Measurements from ENCODE around the gene NDUFV1. TPM values are rescaled to one million over a fixed set of nuclear protein-coding genes. Genes with fewer than 3 reads are reported as not detected.
A peak's percentile ranks its signal among the peaks of the same experiment; 100 is the strongest.

The NDUFV1 gene
- total and polyA plus RNA-seq, 9 of the 15 experiments (the other 6 are each of a cell fraction or from before 2014, with no cell fraction given): 10.8 to 423 (median 209) TPM

DNA sequence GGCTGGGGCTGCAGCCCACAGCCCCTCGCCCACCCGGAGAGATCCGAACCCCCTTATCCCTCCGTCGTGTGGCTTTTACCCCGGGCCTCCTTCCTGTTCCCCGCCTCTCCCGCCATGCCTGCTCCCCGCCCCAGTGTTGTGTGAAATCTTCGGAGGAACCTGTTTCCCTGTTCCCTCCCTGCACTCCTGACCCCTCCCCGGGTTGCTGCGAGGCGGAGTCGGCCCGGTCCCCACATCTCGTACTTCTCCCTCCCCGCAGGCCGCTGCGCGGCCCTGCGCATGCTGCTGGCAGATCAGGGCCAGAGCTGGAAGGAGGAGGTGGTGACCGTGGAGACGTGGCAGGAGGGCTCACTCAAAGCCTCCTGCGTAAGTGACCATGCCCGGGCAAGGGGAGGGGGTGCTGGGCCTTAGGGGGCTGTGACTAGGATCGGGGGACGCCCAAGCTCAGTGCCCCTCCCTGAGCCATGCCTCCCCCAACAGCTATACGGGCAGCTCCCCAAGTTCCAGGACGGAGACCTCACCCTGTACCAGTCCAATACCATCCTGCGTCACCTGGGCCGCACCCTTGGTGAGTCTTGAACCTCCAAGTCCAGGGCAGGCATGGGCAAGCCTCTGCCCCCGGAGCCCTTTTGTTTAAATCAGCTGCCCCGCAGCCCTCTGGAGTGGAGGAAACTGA, 22.4 kb upstream of the NDUFV1 start (continued):
- TF ChIP-seq, protein P1, sequence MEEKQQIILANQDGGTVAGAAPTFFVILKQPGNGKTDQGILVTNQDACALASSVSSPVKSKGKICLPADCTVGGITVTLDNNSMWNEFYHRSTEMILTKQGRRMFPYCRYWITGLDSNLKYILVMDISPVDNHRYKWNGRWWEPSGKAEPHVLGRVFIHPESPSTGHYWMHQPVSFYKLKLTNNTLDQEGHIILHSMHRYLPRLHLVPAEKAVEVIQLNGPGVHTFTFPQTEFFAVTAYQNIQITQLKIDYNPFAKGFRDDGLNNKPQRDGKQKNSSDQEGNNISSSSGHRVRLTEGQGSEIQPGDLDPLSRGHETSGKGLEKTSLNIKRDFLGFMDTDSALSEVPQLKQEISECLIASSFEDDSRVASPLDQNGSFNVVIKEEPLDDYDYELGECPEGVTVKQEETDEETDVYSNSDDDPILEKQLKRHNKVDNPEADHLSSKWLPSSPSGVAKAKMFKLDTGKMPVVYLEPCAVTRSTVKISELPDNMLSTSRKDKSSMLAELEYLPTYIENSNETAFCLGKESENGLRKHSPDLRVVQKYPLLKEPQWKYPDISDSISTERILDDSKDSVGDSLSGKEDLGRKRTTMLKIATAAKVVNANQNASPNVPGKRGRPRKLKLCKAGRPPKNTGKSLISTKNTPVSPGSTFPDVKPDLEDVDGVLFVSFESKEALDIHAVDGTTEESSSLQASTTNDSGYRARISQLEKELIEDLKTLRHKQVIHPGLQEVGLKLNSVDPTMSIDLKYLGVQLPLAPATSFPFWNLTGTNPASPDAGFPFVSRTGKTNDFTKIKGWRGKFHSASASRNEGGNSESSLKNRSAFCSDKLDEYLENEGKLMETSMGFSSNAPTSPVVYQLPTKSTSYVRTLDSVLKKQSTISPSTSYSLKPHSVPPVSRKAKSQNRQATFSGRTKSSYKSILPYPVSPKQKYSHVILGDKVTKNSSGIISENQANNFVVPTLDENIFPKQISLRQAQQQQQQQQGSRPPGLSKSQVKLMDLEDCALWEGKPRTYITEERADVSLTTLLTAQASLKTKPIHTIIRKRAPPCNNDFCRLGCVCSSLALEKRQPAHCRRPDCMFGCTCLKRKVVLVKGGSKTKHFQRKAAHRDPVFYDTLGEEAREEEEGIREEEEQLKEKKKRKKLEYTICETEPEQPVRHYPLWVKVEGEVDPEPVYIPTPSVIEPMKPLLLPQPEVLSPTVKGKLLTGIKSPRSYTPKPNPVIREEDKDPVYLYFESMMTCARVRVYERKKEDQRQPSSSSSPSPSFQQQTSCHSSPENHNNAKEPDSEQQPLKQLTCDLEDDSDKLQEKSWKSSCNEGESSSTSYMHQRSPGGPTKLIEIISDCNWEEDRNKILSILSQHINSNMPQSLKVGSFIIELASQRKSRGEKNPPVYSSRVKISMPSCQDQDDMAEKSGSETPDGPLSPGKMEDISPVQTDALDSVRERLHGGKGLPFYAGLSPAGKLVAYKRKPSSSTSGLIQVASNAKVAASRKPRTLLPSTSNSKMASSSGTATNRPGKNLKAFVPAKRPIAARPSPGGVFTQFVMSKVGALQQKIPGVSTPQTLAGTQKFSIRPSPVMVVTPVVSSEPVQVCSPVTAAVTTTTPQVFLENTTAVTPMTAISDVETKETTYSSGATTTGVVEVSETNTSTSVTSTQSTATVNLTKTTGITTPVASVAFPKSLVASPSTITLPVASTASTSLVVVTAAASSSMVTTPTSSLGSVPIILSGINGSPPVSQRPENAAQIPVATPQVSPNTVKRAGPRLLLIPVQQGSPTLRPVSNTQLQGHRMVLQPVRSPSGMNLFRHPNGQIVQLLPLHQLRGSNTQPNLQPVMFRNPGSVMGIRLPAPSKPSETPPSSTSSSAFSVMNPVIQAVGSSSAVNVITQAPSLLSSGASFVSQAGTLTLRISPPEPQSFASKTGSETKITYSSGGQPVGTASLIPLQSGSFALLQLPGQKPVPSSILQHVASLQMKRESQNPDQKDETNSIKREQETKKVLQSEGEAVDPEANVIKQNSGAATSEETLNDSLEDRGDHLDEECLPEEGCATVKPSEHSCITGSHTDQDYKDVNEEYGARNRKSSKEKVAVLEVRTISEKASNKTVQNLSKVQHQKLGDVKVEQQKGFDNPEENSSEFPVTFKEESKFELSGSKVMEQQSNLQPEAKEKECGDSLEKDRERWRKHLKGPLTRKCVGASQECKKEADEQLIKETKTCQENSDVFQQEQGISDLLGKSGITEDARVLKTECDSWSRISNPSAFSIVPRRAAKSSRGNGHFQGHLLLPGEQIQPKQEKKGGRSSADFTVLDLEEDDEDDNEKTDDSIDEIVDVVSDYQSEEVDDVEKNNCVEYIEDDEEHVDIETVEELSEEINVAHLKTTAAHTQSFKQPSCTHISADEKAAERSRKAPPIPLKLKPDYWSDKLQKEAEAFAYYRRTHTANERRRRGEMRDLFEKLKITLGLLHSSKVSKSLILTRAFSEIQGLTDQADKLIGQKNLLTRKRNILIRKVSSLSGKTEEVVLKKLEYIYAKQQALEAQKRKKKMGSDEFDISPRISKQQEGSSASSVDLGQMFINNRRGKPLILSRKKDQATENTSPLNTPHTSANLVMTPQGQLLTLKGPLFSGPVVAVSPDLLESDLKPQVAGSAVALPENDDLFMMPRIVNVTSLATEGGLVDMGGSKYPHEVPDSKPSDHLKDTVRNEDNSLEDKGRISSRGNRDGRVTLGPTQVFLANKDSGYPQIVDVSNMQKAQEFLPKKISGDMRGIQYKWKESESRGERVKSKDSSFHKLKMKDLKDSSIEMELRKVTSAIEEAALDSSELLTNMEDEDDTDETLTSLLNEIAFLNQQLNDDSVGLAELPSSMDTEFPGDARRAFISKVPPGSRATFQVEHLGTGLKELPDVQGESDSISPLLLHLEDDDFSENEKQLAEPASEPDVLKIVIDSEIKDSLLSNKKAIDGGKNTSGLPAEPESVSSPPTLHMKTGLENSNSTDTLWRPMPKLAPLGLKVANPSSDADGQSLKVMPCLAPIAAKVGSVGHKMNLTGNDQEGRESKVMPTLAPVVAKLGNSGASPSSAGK (IDR thresholded peaks at IDR 0.05): peak; percentile 77
- TF ChIP-seq NONO (IDR thresholded peaks at IDR 0.05; ENCODE audit: low read depth in 2 of 2, low read length in 1 of 2): no peak
- TF ChIP-seq NRF1 (conservative IDR thresholded peaks at IDR 0.05 in 1 of 2, IDR thresholded peaks at IDR 0.05 in 1 of 2): peak; percentile 87 to 89
- TF ChIP-seq, protein P2, sequence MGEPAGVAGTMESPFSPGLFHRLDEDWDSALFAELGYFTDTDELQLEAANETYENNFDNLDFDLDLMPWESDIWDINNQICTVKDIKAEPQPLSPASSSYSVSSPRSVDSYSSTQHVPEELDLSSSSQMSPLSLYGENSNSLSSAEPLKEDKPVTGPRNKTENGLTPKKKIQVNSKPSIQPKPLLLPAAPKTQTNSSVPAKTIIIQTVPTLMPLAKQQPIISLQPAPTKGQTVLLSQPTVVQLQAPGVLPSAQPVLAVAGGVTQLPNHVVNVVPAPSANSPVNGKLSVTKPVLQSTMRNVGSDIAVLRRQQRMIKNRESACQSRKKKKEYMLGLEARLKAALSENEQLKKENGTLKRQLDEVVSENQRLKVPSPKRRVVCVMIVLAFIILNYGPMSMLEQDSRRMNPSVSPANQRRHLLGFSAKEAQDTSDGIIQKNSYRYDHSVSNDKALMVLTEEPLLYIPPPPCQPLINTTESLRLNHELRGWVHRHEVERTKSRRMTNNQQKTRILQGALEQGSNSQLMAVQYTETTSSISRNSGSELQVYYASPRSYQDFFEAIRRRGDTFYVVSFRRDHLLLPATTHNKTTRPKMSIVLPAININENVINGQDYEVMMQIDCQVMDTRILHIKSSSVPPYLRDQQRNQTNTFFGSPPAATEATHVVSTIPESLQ (CRISPR knock-in tag; IDR thresholded peaks at IDR 0.05): peak; percentile 29; the same call in 1 of the 2 replicates
- TF ChIP-seq HNRNPLL (IDR thresholded peaks at IDR 0.05; ENCODE audit: low read depth, low read length, poor library complexity, severe bottlenecking): peak; percentile 14
- TF ChIP-seq LCOR (CRISPR knock-in tag; IDR thresholded peaks at IDR 0.05): 0 out of 2 replicates have a peak, but pooled peaks have one; percentile 39
- 0 out of 2 replicates have a peak, but pooled peaks have one; percentile 23 for TF ChIP-seq MTA1 (IDR thresholded peaks at IDR 0.05; ENCODE audit: borderline replicate concordance)
- TF ChIP-seq, protein P3, sequence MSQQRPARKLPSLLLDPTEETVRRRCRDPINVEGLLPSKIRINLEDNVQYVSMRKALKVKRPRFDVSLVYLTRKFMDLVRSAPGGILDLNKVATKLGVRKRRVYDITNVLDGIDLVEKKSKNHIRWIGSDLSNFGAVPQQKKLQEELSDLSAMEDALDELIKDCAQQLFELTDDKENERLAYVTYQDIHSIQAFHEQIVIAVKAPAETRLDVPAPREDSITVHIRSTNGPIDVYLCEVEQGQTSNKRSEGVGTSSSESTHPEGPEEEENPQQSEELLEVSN (IDR thresholded peaks at IDR 0.05; ENCODE audit: borderline replicate concordance in 1 of 2, extremely low read depth in 1 of 2, insufficient read depth in 1 of 2, insufficient read length in 1 of 2, low read depth in 1 of 2, low read length in 1 of 2, poor library complexity in 1 of 2, severe bottlenecking in 1 of 2): peak; percentile 61 to 67
- no peak for TF ChIP-seq SRSF9 (IDR thresholded peaks at IDR 0.05; ENCODE audit: borderline replicate concordance, low read depth, low read length)
- no peak for TF ChIP-seq HEY1 (CRISPR knock-in tag; IDR thresholded peaks at IDR 0.05; ENCODE audit: borderline replicate concordance)
